Measurements from ENCODE around the gene CEACAM1.

The CEACAM1 gene

GRCh38 chr19:42548552-42548951 is 20.3 kb upstream of the CEACAM1 start:
- no peak overlapping the region for H3K4me3 ChIP-seq (ENCODE audit: low read depth, low read length)
- in situ Hi-C loops (cut with HindIII; ENCODE audit: low sequenced_read_pairs) = no loop called here
- TF ChIP-seq, protein P1, sequence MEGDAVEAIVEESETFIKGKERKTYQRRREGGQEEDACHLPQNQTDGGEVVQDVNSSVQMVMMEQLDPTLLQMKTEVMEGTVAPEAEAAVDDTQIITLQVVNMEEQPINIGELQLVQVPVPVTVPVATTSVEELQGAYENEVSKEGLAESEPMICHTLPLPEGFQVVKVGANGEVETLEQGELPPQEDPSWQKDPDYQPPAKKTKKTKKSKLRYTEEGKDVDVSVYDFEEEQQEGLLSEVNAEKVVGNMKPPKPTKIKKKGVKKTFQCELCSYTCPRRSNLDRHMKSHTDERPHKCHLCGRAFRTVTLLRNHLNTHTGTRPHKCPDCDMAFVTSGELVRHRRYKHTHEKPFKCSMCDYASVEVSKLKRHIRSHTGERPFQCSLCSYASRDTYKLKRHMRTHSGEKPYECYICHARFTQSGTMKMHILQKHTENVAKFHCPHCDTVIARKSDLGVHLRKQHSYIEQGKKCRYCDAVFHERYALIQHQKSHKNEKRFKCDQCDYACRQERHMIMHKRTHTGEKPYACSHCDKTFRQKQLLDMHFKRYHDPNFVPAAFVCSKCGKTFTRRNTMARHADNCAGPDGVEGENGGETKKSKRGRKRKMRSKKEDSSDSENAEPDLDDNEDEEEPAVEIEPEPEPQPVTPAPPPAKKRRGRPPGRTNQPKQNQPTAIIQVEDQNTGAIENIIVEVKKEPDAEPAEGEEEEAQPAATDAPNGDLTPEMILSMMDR (IDR thresholded peaks at IDR 0.05; ENCODE audit: low read depth, low read length, missing control alignments) = no peak
- DNase-seq (ENCODE audit: low read depth) = no peak

DNA sequence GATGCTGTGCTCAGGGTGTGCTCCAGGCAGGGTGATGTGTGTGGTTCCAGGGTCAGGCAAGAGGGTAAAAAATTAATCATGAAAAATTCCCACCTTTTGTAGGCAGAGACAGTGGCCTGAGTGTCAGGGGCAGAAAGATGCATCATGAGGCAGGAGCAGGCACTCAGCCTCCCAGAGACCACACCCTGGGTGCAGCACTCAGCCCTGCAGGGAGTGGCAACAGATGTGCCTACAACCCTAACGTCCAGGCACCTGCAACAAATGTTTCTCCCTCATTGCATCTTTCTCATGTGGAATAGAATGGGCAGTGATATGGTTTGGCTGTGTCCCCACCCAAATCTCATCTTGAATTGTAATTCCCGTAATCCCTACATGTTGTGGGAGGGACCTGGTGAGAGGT is 19.6 kb upstream of the CEACAM1 start:
- TF ChIP-seq, protein P1 (IDR thresholded peaks at IDR 0.05; ENCODE audit: low read depth, low read length, missing control alignments) = no peak
- no peak overlapping the region for H3K4me3 ChIP-seq (ENCODE audit: low read depth, low read length)
- in situ Hi-C loops (cut with HindIII; ENCODE audit: low sequenced_read_pairs) = no loop called here
- no peak for DNase-seq (ENCODE audit: low read depth)

DNA sequence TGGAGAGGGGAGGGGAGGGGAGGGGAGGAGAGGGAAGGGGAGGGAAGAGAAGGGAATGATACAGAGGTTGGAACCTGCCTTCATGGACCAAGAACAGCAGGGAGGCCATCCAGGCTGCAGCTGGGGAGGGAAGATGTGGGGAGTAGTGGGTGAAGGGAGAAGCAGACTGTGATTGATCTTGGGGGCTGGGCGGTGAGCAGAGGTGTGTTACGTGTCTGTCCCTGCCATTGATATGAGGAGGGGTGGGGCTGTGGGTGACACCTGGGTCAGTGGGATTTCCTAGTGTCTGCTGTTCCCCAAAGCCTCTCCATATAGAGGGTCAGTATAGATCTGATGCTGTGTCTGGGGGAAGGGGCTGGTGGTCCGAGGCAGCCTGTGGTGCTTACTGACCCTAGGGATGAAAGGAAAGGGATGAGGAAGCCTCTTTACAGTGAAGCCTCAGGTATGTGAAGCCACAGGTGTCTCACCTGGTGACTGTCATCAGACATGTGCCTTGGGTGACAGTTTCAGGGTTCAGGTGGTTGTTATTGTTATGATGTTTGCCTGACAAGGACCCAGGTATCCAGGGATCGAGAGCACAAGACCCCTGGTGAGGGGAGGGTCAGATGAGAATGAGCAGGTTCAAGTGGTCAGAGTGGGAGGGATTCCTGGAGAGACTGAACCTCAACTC is 18.7 kb upstream of the CEACAM1 start:
- no peak overlapping the region for H3K4me3 ChIP-seq (ENCODE audit: low read depth, low read length)
- TF ChIP-seq, protein P1 (IDR thresholded peaks at IDR 0.05; ENCODE audit: low read depth, low read length, missing control alignments) = no peak
- no peak for DNase-seq (ENCODE audit: low read depth)
- in situ Hi-C loops (cut with HindIII; ENCODE audit: low sequenced_read_pairs) = no loop called here

DNA sequence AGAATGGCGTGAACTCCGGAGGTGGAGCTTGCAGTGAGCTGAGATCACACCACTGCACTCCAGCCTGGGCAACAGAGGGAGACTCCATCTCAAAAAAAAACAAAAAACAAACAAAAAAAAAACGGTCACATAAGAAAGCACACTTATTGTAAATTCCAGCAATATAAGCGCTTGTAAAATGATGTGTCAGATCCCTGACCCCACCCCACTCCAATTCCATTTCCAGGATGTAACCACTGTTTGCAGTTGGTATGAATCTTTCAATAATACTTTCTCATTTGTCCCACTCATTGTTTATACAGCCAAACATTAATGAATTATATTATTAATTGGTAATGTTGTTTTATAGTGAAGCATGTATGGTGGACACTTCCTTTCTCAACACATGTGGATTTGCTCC is 15.9 kb upstream of the CEACAM1 start:
- TF ChIP-seq, protein P1 (IDR thresholded peaks at IDR 0.05; ENCODE audit: low read depth, low read length, missing control alignments) = no peak
- in situ Hi-C loops (cut with HindIII; ENCODE audit: low sequenced_read_pairs) = no loop called here
- DNase-seq (ENCODE audit: low read depth) = no peak
- no peak overlapping the region for H3K4me3 ChIP-seq (ENCODE audit: low read depth, low read length)

- in situ Hi-C loops (cut with HindIII; ENCODE audit: low sequenced_read_pairs) = no loop called here
- no peak overlapping the region for H3K4me3 ChIP-seq (ENCODE audit: low read depth, low read length)
- DNase-seq (ENCODE audit: low read depth) = no peak
- TF ChIP-seq, protein P1 (IDR thresholded peaks at IDR 0.05; ENCODE audit: low read depth, low read length, missing control alignments) = no peak
Measured at GRCh38 chr19:42542791-42543190, 14.5 kb upstream of the CEACAM1 start.

DNA sequence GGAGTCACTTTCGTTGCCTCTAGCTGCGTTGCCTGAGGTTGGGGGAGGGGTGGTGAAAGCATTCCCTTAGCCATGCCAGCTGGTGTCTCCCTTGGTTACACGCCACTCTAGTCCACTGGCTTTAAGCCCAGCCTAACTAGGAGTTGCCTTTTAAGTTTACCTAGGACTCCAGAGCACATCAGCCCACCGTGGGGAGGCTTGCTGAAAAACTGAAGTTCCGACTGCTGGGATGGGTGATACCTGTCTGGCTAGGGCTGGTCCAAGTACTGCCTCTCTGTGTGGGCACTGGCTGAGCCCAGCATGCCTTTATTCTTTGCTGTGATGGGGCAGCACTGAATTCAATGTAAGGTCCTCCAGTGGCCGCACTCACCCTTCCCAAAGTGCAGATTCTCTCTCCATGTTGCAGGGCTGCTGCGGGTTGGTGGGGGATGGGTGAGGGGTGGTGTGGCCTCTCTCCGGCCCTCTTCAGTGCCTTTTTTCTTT is 11.8 kb upstream of the CEACAM1 start:
- in situ Hi-C loops (cut with HindIII; ENCODE audit: low sequenced_read_pairs) = no loop called here
- no peak for DNase-seq (ENCODE audit: low read depth)
- no peak overlapping the region for H3K4me3 ChIP-seq (ENCODE audit: low read depth, low read length)
- TF ChIP-seq, protein P1 (IDR thresholded peaks at IDR 0.05; ENCODE audit: low read depth, low read length, missing control alignments) = no peak

All from astrocyte of the cerebellum (primary cell).